GM13977 (cell line): ENCODE results near the gene KCNK13.

Experiments
- DNase-seq: peaks from one replicate; pipeline ENCODE4 v3.0.0; 2012; ENCODE audit warnings: low spot score
- CTCF ChIP-seq: IDR thresholded peaks from 2 replicates; pipeline ENCODE4 v1.5.1; 2012; ENCODE audit warnings: mild to moderate bottlenecking, control low read depth; ENCODE audit not compliant: insufficient read depth; ENCODE audit errors: extremely low read depth, missing control alignments
- in situ Hi-C: fragments of 300-500 bp; cut with MboI; formaldehyde crosslinking; loops from one replicate; pipeline ENCODE4 v1.12.0; 2022; ENCODE audit warnings: low sequenced_read_pairs, low pct_unique_long_range_greater_than_20kb, mixed read lengths, inconsistent platforms; ENCODE audit not compliant: unreplicated experiment

Gene KCNK13

GRCh38 chr14:90049390-90049789 is 12.4 kb upstream of the KCNK13 start:
- TF ChIP-seq CTCF: no peak

DNA sequence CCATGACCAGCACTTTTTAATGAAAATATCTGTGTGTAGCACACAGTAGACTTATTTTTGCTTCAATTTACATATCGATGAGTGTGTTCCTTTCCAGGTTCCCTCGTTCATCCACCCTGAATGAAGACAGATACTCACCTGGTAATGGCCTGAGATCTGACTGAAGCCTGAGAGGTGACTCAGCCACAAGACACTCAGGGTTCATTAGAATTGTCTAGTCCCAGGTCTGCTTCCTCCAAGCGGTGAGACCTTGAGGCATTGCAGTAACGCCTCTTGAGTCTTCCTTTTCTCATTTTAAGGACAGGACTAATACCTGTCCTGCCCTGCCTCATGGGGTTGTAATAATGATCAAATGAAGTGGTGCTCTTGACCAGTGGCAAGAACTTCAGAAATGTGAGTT is 11.5 kb upstream of the KCNK13 start:
- no peak for DNase-seq
- TF ChIP-seq CTCF: no peak
- in situ Hi-C loops: no loop called here

More at GRCh38 chr14:90049390-90049789, 12.4 kb upstream of the KCNK13 start:
- DNase-seq: no peak
- in situ Hi-C loops: no loop called here

DNA sequence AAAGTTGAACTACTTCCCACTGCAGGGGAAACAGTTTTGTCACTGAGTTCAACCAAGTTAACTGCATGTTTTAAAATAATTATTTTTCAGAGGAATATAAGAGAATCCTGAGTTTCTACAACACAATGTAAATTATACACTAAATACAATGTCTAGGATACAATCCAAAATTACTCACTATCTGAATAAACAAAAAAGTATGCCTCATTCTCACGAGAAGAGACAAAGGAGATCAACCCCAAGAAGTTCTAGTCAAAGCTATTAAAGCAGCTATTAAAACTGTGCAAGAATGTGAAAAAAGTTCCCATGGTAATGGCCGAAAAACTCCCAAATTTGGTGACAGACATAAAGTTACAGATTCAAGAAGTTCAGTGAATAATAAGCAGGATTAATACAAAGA is 8.8 kb upstream of the KCNK13 start:
- DNase-seq: no peak
- in situ Hi-C loops: no loop called here
- no peak for TF ChIP-seq CTCF

DNA sequence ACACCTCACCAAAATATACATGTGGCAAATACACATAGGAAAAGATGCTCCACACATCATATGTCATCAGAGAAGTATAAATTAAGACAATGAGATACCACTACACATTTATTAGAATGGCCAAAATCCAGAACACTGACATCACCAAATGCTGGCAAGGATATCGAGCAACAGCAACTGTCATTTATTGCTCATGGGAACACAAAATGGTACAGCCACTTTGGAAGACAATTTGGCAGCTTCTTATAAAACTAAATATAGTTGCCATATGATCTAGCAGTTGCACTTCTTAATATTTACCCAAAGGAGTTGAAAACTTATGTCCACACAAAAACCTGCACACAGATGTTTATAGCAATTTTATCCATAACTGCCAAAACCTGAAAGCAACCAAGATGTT is 7.0 kb upstream of the KCNK13 start:
- DNase-seq: no peak
- in situ Hi-C loops: no loop called here
- no peak for TF ChIP-seq CTCF

- DNase-seq: no peak
- TF ChIP-seq CTCF: no peak
- in situ Hi-C loops: no loop called here
These were observed 5.0 kb upstream of the KCNK13 start for GRCh38 chr14:90056826-90057225.

GRCh38 chr14:90058876-90059458 is 2.8 kb upstream of the KCNK13 start:
- in situ Hi-C loops: no loop called here
- no peak for TF ChIP-seq CTCF
- DNase-seq: no peak

- in situ Hi-C loops: no loop called here
- DNase-seq: peak; percentile 88
These were observed 1.4 kb upstream of the KCNK13 start for GRCh38 chr14:90060312-90060964.

More at GRCh38 chr14:90060312-90060964, 1.4 kb upstream of the KCNK13 start:
- peak; percentile 81 for TF ChIP-seq CTCF
